DMS 273 treated with DMSO at 0.1 percent for 48 hours (cell line): ENCODE results near the gene AMIGO3.

Experiments
- DNase-seq: peaks from one replicate; lab custom pipeline; 2025; lab: John Stamatoyannopoulos, UW

The AMIGO3 gene

GRCh38 chr3:49667701-49668413, 51.6 kb downstream of the AMIGO3 start:
- DNase-seq, result no peak
